Hematopoietic multipotent progenitor cell treated with erythropoietin and hydrocortisone succinate and interleukin-3 and kit ligand, for 4 days (in vitro differentiated cells): ENCODE data around the gene ENPP3.
A peak's percentile ranks its signal among the peaks of the same experiment; 100 is the strongest.
"Not testable (repeated sequence)": the region's sequence is repeated elsewhere in the genome, so short reads cannot be mapped to it uniquely, and the experiment has no call there.

Source experiments
- DNase-seq: peaks from one replicate; pipeline ENCODE4 v3.0.0-alpha.2; 2015

ENPP3 gene

DNA sequence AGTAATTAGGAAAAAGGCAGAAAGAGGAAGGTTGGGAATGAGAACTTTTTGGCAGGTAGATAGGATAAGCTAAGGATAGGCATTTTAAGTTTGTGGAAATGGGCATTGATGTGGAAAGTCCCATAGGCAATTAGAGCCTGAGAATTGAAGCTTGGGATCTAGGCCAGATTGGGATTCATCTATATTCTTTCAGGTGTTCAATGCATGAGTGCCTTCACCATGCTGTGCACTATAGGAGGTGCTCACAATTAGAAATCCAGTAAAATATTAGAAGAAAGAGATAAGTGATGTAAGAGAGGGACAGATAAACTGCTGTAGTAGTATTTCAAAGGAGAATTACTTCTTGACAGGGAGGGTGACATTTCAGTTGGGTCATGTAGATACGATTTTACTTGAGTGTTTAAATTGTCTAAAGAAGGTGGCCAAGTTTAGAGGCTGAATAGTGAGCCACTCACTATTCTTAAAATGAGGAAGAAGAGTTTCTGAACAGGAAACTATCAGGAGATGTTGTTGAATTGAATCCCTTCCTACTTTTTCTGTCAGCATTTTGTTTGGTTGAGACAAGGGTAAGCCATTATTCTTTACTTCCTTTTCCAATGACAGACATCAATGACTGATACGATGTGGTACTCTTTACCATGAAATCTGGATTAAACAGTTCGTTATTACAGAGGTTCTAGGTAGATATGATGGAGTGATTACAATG is 104.7 kb downstream of the ENPP3 start:
- DNase-seq, result peak; percentile 8

DNA sequence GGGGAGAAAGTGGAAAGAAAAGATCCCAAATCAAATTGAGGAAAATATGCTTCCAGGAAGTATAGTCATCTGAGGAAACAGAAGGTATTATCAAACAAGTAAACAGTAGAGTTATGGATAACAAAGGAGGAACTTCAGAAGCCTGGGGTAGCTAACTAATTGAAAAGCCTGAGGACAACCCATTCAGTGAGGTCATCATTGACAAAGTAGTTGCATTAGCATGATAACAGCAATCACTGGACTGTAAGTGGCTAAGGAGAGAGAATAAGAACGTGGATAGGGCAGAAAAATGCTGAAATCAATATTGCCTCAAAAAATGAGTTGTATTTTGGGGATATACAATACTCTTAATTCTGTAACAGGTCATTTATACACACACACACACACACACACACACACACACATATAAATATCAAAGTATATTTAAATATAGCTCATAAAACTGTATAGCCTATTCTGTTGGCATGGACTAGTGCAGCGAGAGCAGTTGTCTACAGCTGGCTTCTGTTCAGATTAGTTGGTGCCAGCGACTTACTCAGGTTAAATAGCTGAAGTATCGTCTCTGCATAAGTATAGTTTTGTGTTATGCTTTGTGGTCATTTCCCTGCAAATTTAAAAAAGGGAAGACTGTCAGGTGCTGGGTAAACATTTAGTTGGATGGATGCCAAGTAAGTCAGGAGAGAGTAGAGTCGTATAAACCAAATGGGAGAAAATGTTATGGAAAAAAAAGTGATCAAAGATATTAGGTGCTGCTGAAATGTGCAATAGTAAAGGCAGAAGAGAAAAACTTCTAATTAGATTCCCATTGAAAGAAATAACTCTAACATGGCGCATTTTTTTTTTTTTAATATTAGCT is 107.6 kb downstream of the ENPP3 start:
- no peak for DNase-seq

DNA sequence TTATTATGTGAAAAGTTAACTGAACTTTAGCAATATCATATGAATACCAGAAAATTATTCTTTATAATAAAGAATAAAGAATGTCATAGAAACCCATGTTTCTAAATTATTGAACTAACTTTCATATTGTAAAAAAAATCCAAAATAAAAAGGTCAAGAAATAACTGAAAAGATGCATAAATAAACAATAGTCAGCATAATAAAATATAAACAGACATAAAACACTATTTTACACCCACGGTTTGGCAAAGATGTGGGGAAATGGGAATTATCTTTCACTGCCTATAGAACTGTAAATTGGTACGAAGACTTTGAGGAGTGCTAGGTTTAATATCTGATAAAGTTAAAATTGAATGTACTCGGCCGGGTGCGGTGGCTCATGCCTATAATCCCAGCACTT is 108.4 kb downstream of the ENPP3 start:
- DNase-seq, result no peak

DNA sequence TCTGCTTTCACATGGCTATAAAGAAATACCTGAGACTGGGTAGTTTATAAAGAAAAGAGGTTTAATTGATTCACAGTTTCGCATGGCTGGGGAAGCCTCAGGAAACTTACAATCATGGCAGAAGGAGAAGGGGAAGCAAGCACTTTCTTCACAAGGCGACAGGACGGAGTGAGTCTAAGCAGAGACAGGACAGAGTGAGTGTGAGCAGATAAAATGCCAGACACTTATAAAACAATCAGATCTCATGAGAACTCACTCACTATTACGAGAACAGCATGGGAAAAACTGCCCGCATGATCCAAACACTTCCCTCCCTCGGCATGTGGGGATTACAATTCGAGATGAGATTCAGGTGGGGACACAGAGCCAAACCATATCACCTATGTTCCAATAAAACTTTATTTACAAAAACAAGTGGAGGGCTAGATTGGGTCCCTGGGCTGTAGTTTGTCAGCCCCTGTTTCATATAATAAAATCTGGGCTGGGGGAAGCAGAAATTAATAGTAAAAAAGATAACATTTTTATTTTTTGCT is 110.8 kb downstream of the ENPP3 start:
- no peak for DNase-seq

DNA sequence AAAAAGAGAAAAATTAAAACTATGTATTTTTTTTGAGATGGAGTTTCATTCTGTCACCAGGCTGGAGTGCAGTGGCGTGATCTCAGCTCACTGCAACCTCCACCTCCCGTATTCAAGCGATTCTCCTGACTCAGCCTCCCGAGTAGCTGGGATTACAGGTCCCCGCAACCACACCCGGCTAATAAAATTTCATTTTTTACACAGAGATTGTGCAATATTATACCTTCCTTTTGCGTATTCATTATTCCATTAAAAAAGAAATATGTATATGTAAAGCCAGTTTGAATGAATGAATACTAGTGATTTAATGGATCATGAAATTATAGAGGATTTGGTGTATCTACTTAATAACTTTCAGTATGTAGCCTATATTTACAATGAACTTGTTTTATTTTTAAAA is 111.9 kb downstream of the ENPP3 start:
- DNase-seq, result no peak

DNA sequence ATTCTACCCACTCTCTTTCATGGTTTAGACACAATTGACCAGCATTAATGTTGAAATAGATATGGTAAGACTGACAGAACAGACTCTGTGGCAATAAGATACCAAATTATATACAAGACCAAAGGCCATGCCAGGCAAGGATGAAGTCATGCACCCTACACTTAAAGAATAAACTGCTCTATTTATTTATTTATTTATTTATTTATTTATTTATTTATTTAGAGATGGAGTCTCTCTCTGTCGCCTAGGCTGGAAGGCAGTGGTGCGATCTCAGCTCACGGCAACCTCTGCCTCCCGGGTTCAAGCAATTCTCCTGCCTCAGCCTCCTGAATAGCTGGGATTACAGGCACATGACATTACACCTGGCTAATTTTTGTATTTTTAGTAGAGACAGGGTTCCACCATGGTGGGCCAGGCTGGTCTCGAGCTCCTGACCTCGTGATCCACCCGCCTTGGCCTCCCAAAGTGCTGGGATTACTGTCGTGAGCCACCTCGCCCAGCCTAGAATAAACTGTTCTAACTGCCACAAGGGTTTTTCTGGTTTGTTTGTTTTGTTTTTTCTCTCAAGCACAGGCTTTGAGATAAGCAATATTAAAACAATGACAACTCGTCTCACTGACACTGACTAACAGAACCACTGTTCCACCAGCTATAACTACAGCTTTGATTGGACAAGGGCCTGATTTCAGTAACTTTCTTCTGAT is 114.1 kb downstream of the ENPP3 start:
- not testable (repeated sequence) for DNase-seq

DNA sequence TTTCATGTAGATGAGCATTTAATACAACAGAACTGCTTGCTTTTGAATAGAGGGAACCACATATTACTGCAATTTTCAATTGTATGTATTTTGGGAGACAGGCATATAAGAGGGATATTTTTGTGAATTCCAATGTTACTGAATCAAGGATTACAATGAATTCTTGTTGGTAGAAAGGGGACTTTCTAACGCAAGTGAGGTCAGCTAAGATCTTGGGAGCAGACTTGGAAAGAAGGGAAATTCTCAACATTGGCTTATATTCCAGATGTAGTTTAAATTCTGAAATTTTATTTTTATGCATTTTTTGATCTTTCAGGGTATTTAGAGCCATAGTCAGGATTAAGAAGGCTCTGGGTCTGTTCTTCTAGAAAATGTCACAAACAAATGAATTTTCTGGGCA is 117.0 kb downstream of the ENPP3 start:
- no peak for DNase-seq

DNA sequence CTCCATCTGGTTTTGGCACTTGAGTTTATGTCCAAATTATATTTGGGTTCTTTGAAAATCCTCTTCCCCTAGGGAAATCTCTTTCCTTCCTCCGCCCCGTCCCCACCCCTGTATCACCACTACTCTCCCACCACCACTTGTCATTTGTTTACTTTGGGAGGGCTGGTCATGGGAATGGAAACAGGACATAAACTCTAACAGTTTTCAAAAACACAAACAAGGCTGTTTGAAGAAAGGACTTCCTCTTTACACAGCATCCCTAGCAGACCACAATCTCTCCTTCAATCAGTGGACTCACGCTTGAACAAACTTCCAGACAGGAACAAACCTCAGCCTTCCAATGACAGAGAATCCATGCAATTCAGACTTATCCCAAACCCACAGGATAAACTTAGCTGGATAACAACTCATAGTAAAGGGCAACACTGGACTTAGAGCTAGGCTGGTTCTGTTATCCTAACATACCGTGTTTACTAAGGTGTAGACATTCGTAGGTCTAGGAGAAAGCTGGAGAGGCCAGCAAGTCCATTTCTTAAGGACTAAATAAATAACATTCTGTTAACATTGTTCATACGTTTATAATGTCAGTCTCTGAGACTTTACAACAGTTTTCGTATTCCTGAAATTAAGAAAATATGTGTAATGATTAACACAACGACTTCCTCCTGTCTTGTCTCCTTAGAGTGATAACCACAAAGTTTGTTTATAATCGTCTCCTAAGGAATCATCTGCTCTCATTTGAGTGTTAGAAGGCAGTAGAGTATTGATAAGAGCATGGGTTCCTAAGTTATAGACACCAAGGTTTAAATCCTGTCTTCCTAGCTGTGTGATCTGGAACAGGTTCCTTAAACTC is 117.8 kb downstream of the ENPP3 start:
- DNase-seq, result no peak

DNA sequence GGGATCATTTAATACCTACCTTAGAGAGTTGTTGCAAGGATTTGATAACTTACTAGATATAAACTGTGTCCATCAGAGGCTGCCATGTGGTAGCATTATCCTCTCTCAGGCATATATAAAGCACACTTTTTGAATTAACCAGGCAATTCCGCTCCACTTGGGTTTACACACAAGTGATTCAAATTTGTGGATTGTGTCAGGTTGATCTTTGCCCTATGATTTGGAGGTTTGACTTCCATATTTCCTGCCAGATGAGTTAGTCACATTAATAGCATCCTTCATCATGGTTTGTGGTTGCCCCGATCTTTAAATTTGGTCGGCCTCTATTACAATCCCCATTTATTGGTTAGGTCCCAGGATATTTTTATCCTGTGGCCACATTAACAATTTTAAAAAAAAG is 118.5 kb downstream of the ENPP3 start:
- DNase-seq, result no peak

DNA sequence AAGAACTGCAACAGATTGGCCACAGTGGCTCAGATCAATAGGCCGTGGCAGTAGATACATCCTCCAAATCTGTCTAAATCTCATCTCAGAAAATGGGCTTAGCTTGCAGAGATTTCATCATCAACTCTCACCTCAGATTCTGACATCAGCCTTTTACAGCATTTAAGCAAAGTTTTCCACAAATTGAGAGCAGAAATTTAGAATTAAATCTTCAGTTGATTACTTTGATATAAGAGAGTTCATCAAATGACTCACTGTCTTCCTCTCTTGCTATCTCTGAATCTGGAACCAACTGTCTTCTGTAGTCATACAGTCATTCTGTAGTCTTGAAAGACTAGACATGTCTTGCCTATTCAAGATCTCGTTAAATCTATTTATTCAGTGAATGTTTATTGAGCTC is 118.9 kb downstream of the ENPP3 start:
- DNase-seq, result no peak

DNA sequence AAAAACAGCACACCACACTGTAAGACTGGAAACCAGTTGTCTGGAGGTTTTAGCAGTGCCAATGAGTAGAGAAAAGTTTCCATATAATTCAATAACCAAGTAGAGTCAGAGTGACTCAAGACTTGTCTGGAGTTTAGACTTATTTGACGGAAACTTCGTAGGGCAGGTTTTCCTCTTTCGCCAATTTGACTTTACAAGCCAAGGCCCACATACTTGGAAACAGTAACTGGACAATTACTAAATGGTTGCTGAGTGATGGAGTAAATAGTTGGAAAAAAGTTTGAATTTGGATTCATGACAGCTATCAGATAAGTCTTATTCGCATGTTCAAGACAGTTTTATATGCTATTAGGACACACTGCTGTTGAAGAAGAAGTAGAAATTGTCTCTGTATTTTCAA is 121.8 kb downstream of the ENPP3 start:
- DNase-seq, result no peak

DNA sequence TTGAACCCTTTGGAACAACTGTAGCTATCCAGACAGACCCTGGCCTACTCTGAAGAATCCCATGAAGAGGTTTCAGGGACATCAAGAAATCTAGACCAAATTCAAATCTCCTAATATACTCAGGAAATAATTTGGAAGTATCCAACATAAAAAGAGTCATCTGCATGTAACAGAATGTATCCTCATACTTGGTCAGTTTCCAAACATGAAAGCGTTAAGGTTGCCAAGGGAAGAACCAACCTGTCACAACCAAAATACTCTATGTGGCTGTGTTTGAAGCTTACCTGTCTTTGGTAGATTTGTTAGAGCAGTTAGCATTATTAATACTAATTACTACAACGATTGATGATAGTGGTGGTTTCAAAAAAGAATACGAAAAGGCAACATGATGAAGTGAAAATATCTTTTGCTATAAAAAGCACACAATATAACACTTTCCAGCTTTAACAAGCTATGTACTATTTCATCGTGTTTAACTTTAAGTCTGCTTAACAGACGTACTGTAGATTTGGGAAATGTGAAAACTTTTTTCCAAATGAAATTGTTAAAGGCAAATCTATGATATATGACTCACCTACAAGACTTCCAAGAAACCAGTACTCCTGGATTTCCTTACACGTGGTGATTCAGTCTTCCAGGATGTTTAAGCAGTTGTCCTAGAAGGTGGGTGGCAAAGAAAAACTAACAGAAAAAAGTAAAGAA is 124.1 kb downstream of the ENPP3 start:
- DNase-seq, result no peak

DNA sequence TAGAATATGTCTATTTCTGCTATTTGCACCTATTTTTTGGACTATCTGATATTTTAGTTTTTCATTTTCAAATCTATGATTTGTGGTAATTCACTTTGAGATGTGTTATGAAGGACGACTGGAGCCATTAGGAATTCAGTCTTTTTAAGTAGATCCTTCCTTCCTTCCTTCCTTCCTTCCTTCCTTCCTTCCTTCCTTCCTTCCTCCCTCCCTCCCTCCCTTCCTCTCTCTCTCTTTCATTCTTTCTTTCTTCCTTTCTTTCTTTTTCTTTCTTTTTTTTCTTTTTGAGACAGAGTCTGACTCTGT is 124.6 kb downstream of the ENPP3 start:
- DNase-seq, result no peak

DNA sequence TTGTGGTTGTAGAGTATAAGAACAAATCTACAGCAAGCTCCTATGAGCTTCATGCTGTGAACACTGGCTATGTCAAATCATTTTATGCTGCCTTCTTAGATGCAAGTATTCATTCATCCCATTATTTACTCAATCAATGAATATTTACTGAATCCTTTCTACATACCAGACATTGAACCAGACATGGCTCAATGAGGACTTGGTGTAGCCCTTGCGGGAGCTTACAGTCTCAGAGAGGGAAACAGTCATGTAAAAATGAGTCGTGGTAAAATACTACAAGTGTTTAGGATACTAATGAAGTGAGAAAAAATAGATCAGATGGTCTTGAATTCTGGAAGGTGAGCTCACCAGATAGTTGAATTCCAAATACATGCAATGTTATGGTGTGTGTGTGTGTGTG is 125.9 kb downstream of the ENPP3 start:
- no peak for DNase-seq

DNA sequence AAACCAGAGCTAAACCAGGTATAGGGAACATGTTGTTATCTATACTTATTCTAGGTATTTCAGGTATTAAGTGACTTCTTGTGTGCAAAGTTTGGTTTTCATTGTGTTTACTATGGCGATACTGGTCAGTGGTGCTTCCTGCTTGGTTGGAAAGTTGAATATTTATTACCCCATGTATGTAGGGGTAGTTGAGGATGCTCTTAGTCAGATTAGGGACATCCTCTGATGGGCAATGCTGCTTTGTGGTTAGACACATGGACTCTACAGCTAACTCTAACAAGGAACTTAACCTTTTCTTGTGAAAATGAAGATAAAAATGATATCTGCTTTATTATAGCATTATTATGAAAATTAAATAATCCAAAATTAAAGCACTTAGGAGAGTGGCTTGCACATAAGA is 126.6 kb downstream of the ENPP3 start:
- DNase-seq, result no peak

DNA sequence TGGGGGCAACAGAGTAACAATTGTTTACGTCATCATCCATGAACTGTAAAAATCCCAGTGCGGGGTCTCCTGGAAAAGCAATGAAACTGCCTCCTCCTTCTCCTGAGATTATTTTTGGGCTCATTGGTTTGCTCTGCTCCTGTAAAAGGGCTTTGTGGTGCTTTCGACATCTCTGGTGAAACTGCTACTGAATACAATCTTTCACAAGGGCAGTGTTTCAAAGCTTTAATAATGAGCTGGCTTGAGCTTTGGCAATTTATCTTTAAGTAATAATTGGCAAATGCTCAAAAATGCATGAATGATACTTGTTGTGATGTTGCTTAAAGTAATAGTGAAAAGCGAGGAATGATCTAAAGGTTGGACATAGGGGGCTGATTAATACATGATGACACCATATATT is 127.2 kb downstream of the ENPP3 start:
- no peak for DNase-seq

DNA sequence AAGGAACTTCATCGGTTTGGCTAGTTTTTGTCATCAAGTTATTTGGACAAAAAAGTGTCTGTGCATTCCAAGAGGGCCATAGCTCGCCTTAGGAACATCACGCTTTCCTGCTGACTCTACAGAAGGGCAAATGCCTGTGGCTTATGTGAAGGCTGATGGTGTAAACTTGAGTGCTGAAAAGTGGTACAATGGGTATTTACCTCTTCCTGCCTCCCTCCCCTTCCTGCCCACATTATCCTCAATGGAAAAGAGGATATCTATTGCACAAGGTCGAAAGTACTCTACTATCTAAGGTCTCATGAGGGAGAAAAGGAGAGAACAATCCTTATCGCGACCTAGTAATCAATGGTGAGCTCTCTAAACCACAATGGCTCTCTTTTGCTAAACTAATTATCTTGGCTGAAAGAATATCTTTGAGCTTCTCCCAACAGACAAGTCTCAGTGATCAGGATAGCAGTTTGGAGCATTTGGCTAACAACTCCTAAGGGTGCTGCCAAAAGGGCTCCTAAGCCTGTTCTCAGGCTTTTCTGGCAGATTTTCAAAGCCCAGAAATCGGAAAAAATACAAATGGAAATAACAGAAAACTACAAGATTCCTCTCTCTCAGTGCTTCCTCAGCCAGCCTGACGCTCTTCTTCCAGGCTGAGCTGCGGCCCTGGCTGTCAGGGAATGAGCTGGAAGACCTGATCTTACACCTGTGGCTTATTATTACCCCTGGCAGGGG is 128.1 kb downstream of the ENPP3 start:
- no peak for DNase-seq

DNA sequence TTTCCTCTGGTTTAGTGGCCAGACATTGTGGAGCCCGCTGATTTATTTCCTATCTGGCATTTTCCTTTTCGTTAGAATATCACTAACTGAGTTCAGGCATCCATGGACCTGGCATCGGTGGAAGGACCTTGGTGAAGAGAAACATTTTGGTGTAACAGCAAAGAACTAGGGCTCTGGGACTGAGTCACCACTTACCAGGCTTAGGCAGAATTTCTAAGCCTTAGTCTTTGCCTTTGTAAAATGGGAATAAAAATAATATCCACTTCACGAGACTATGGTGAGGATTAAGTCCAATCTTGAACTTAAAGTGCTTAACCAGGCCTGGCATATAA is 128.7 kb downstream of the ENPP3 start:
- no peak for DNase-seq

DNA sequence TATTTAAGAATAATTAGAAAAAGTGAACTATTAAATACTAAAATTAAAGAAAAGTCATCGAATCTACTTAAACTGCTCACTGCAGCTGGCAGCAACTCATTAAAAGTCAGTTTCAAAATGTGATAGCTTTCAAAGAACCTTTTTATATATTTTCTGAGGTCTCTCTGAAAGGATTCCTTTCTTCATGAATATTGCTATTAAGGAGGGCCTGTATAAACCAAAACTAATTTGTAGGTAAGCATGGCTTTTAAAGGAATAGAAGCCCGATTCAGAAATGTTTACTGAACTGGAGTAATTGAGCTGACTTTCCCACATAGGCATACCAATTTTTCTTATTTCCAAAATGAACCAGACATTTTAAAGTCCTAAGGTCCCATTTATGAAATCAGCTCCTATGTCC is 129.5 kb downstream of the ENPP3 start:
- DNase-seq, result no peak

DNA sequence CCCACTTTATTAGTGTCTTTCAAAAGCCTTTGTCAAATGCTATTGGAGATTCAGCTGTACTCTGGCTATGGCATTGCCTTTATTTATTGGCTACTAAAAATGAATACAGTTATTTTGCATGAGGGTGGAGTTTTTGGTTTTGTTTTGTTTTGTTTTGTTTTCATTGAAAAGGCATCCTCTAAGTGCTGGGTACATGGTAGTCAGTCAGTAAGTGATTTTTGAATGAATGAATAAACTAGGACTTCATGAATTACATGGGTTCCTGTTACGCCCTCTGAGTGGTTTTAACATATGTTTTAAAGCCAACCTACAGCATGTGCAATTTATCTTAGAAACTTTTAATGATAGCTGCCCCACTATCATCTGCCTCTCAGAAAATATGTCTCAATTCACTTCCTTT is 131.9 kb downstream of the ENPP3 start:
- DNase-seq, result no peak

DNA sequence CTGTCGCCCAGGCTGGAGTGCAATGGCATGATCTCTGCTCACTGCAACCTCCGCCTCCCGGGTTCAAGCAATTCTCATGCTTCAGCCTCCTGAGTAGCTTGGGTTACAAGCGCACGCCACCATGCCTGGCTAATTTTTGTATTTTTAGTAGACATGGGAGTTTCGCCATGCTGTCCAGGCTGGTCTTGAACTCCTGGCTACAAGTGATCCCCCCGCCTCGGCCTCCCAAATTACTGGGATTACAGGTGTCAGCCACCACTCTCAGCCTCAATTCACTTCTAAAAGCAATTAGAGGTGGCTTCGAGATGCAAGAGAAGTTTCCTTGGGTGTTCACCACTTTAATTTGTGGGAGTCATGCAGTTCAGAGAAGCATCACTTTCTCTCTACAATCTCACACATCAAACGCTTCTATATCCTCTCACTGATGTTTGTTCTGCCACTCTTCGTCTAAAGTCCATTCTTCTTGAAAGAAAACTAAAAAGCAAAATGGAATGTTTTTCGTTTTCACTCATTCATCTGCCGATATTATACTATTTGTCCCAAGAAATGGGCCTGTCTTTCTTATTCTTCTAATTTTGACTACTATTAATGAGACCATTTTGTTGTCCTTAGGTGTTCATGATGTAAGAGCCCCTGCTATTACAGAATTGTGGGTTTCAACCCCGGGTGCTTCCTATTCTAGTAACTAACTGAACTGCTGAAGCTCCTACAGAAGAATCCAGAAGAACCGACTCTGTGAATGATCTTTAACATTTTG is 132.5 kb downstream of the ENPP3 start:
- no peak for DNase-seq
